Measurements from ENCODE around the gene LRRC4C. TPM values are rescaled to one million over a fixed set of nuclear protein-coding genes. Genes with fewer than 3 reads are reported as not detected.
"Not testable (repeated sequence)": the region's sequence is repeated elsewhere in the genome, so short reads cannot be mapped to it uniquely, and the experiment has no call there.

The LRRC4C gene
- total RNA-seq, 1 donor from 2014 or later: not detected

GRCh38 chr11:40227730-40228129 is 1231.7 kb downstream of the LRRC4C start:
- intact Hi-C loops (cut with micrococcal nuclease): no loop called here
- Mint-ChIP-seq H3K4me3 (ENCODE audit: low read depth) (no peak overlapping the region), H3K9me3 (peaks cover 14% of the 10 kb centered on the region), H3K4me1 (ENCODE audit: low read depth) (no peaks in the 10 kb centered on the region), H3K27ac (no peak overlapping the region), H3K36me3 (ENCODE audit: low read depth) (no peaks in the 10 kb centered on the region), H3K27me3 (ENCODE audit: low read depth) (no peaks in the 10 kb centered on the region)
- DNase-seq (ENCODE audit: low spot score): no peak

- Mint-ChIP-seq H3K4me3 (ENCODE audit: low read depth) (no peak overlapping the region), H3K36me3 (ENCODE audit: low read depth) (no peaks in the 10 kb centered on the region), H3K27ac (no peak overlapping the region), H3K9me3 (peaks cover 15% of the 10 kb centered on the region), H3K4me1 (ENCODE audit: low read depth) (no peaks in the 10 kb centered on the region), H3K27me3 (ENCODE audit: low read depth) (no peaks in the 10 kb centered on the region)
- intact Hi-C loops (cut with micrococcal nuclease): no loop called here
- DNase-seq (ENCODE audit: low spot score): no peak
These were observed 1232.8 kb downstream of the LRRC4C start for GRCh38 chr11:40226654-40227053.

GRCh38 chr11:40223596-40224330 is 1235.7 kb downstream of the LRRC4C start:
- Mint-ChIP-seq H3K4me3 (ENCODE audit: low read depth) (no peak overlapping the region), H3K4me1 (ENCODE audit: low read depth) (no peaks in the 10 kb centered on the region), H3K9me3 (peaks cover 26% of the 10 kb centered on the region), H3K27ac (no peak overlapping the region), H3K36me3 (ENCODE audit: low read depth) (no peaks in the 10 kb centered on the region), H3K27me3 (ENCODE audit: low read depth) (no peaks in the 10 kb centered on the region)
- no peak for DNase-seq (ENCODE audit: low spot score)
- intact Hi-C loops (cut with micrococcal nuclease): no loop called here

- Mint-ChIP-seq H3K27ac (no peak overlapping the region), H3K4me1 (ENCODE audit: low read depth) (no peaks in the 10 kb centered on the region), H3K4me3 (ENCODE audit: low read depth) (no peak overlapping the region), H3K36me3 (ENCODE audit: low read depth) (no peaks in the 10 kb centered on the region), H3K9me3 (peaks cover 35% of the 10 kb centered on the region), H3K27me3 (ENCODE audit: low read depth) (no peaks in the 10 kb centered on the region)
- intact Hi-C loops (cut with micrococcal nuclease): no loop called here
- no peak for DNase-seq (ENCODE audit: low spot score)
These were observed 1240.1 kb downstream of the LRRC4C start for GRCh38 chr11:40219401-40219800.

- Mint-ChIP-seq H3K36me3 (ENCODE audit: low read depth) (no peaks in the 10 kb centered on the region), H3K4me1 (ENCODE audit: low read depth) (no peaks in the 10 kb centered on the region), H3K27ac (no peak overlapping the region), H3K9me3 (peaks cover 42% of the 10 kb centered on the region), H3K27me3 (ENCODE audit: low read depth) (no peaks in the 10 kb centered on the region), H3K4me3 (ENCODE audit: low read depth) (no peak overlapping the region)
- intact Hi-C loops (cut with micrococcal nuclease): no loop called here
- no peak for DNase-seq (ENCODE audit: low spot score)
These were observed 1243.9 kb downstream of the LRRC4C start for GRCh38 chr11:40215556-40215955.

- H3K27ac Mint-ChIP-seq: no peak overlapping the region
These were observed 1252.0 kb downstream of the LRRC4C start for GRCh38 chr11:40207416-40207815.

GRCh38 chr11:40204228-40204627 is 1255.2 kb downstream of the LRRC4C start:
- Mint-ChIP-seq H3K27me3 (ENCODE audit: low read depth) (no peaks in the 10 kb centered on the region), H3K4me3 (ENCODE audit: low read depth) (no peak overlapping the region), H3K9me3 (peaks cover 34% of the 10 kb centered on the region), H3K27ac (no peak overlapping the region), H3K36me3 (ENCODE audit: low read depth) (no peaks in the 10 kb centered on the region), H3K4me1 (ENCODE audit: low read depth) (no peaks in the 10 kb centered on the region)
- intact Hi-C loops (cut with micrococcal nuclease): no loop called here
- no peak for DNase-seq (ENCODE audit: low spot score)

More at GRCh38 chr11:40207416-40207815, 1252.0 kb downstream of the LRRC4C start:
- intact Hi-C loops (cut with micrococcal nuclease): no loop called here
- H3K27me3 Mint-ChIP-seq (ENCODE audit: low read depth): no peaks in the 10 kb centered on the region
- H3K4me1 Mint-ChIP-seq (ENCODE audit: low read depth): no peaks in the 10 kb centered on the region
- H3K36me3 Mint-ChIP-seq (ENCODE audit: low read depth): no peaks in the 10 kb centered on the region
- H3K4me3 Mint-ChIP-seq (ENCODE audit: low read depth): no peak overlapping the region
- DNase-seq (ENCODE audit: low spot score): no peak
- H3K9me3 Mint-ChIP-seq: peaks cover 32% of the 10 kb centered on the region

- peaks cover 37% of the 10 kb centered on the region for H3K9me3 Mint-ChIP-seq
- H3K27ac Mint-ChIP-seq: no peak overlapping the region
- intact Hi-C loops (cut with micrococcal nuclease): no loop called here
- no peaks in the 10 kb centered on the region for H3K36me3 Mint-ChIP-seq (ENCODE audit: low read depth)
- no peak overlapping the region for H3K4me3 Mint-ChIP-seq (ENCODE audit: low read depth)
- no peaks in the 10 kb centered on the region for H3K4me1 Mint-ChIP-seq (ENCODE audit: low read depth)
- no peaks in the 10 kb centered on the region for H3K27me3 Mint-ChIP-seq (ENCODE audit: low read depth)
- DNase-seq (ENCODE audit: low spot score): no peak
These were observed 1255.8 kb downstream of the LRRC4C start for GRCh38 chr11:40203606-40204005.

- Mint-ChIP-seq H3K9me3 (peaks cover 40% of the 10 kb centered on the region), H3K4me1 (ENCODE audit: low read depth) (no peaks in the 10 kb centered on the region), H3K27me3 (ENCODE audit: low read depth) (no peaks in the 10 kb centered on the region), H3K27ac (no peak overlapping the region), H3K4me3 (ENCODE audit: low read depth) (no peak overlapping the region), H3K36me3 (ENCODE audit: low read depth) (no peaks in the 10 kb centered on the region)
- no peak for DNase-seq (ENCODE audit: low spot score)
- intact Hi-C loops (cut with micrococcal nuclease): no loop called here
These were observed 1256.7 kb downstream of the LRRC4C start for GRCh38 chr11:40202589-40203270.

- H3K4me1 Mint-ChIP-seq (ENCODE audit: low read depth); H3K4me3 Mint-ChIP-seq (ENCODE audit: low read depth); H3K27ac Mint-ChIP-seq; DNase-seq (ENCODE audit: low spot score); intact Hi-C loops (cut with micrococcal nuclease); H3K36me3 Mint-ChIP-seq (ENCODE audit: low read depth); H3K27me3 Mint-ChIP-seq (ENCODE audit: low read depth): not testable (repeated sequence)
- peaks cover 35% of the 10 kb centered on the region for H3K9me3 Mint-ChIP-seq
These were observed 1266.9 kb downstream of the LRRC4C start for GRCh38 chr11:40192590-40192989.

GRCh38 chr11:40190294-40190693 is 1269.2 kb downstream of the LRRC4C start:
- H3K4me3 Mint-ChIP-seq (ENCODE audit: low read depth): no peak overlapping the region
- H3K9me3 Mint-ChIP-seq: peaks cover 25% of the 10 kb centered on the region
- no peak overlapping the region for H3K27ac Mint-ChIP-seq
- H3K4me1 Mint-ChIP-seq (ENCODE audit: low read depth): no peaks in the 10 kb centered on the region
- intact Hi-C loops (cut with micrococcal nuclease): no loop called here
- no peaks in the 10 kb centered on the region for H3K27me3 Mint-ChIP-seq (ENCODE audit: low read depth)
- DNase-seq (ENCODE audit: low spot score): no peak
- H3K36me3 Mint-ChIP-seq (ENCODE audit: low read depth): no peaks in the 10 kb centered on the region

- peaks cover 23% of the 10 kb centered on the region for H3K9me3 Mint-ChIP-seq
- intact Hi-C loops (cut with micrococcal nuclease): no loop called here
These were observed 1270.6 kb downstream of the LRRC4C start for GRCh38 chr11:40188848-40189247.

GRCh38 chr11:40187295-40187694 is 1272.2 kb downstream of the LRRC4C start:
- intact Hi-C loops (cut with micrococcal nuclease): no loop called here

More at GRCh38 chr11:40188848-40189247, 1270.6 kb downstream of the LRRC4C start:
- no peak overlapping the region for H3K27ac Mint-ChIP-seq
- H3K4me1 Mint-ChIP-seq (ENCODE audit: low read depth): no peaks in the 10 kb centered on the region
- no peak for DNase-seq (ENCODE audit: low spot score)
- H3K36me3 Mint-ChIP-seq (ENCODE audit: low read depth): no peaks in the 10 kb centered on the region
- H3K4me3 Mint-ChIP-seq (ENCODE audit: low read depth): no peak overlapping the region
- H3K27me3 Mint-ChIP-seq (ENCODE audit: low read depth): no peaks in the 10 kb centered on the region

More at GRCh38 chr11:40187295-40187694, 1272.2 kb downstream of the LRRC4C start:
- Mint-ChIP-seq H3K36me3 (ENCODE audit: low read depth) (no peaks in the 10 kb centered on the region), H3K27me3 (ENCODE audit: low read depth) (no peaks in the 10 kb centered on the region), H3K4me1 (ENCODE audit: low read depth) (no peaks in the 10 kb centered on the region), H3K27ac (no peak overlapping the region), H3K4me3 (ENCODE audit: low read depth) (no peak overlapping the region), H3K9me3 (peaks cover 20% of the 10 kb centered on the region)
- no peak for DNase-seq (ENCODE audit: low spot score)
